ENCODE results near the gene FGD6. TPM values are rescaled to one million over a fixed set of nuclear protein-coding genes. Genes with fewer than 3 reads are reported as not detected.

The FGD6 gene
- total RNA-seq, 1 experiment from 2014 or later: 18.2 TPM

DNA sequence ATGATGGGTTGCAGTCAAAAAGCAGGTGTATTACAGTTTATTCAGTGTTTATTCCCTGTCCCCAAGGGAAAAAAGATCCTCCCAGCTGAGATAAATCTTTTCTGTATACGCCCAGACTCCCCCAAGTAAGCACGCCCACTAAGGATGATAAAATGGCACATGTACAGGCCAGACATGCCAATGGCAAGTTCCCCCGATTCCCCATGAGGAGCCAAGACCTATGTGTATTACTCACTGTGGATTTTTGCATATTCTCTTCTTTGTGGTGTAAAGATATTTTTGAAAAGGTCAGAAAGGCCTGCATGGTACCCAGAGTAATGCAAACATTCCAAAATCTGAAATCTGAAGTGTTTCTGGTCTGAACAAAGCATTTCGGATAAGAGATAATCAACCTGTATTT is 166.0 kb downstream of the FGD6 start:
- Histone ChIP-seq H3K36me3 (ENCODE audit: control insufficient read depth in 1 of 2, insufficient read depth in 2 of 2, low read length in 2 of 2) (peaks cover 18 to 24% of the 10 kb centered on the region in 2 experiments; a peak in 3 of 4 replicates), H3K4me1 (ENCODE audit: control insufficient read depth in 1 of 2, insufficient read depth in 2 of 2, low read length in 2 of 2) (no peaks in the 10 kb centered on the region)

More for the DNA sequence above, 166.0 kb downstream of the FGD6 start:
- no peak for TF ChIP-seq POLR2AphosphoS5 (IDR thresholded peaks at IDR 0.05; ENCODE audit: low read depth, low read length)
- TF ChIP-seq, protein P1, sequence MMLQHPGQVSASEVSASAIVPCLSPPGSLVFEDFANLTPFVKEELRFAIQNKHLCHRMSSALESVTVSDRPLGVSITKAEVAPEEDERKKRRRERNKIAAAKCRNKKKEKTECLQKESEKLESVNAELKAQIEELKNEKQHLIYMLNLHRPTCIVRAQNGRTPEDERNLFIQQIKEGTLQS (IDR thresholded peaks at IDR 0.05): no peak
- no peak for TF ChIP-seq ELF1 (IDR thresholded peaks at IDR 0.05; ENCODE audit: borderline replicate concordance, low read depth)
- TF ChIP-seq YY1 (IDR thresholded peaks at IDR 0.05; ENCODE audit: extremely low read depth, insufficient replicate concordance, low read depth, low read length): no peak
- no peak for TF ChIP-seq SRF (IDR thresholded peaks at IDR 0.05; ENCODE audit: low read depth)
- no peak for TF ChIP-seq EZH2phosphoT487 (IDR thresholded peaks at IDR 0.05; ENCODE audit: borderline replicate concordance)
- TF ChIP-seq JUND (IDR thresholded peaks at IDR 0.05): no peak
- TF ChIP-seq ZFX (IDR thresholded peaks at IDR 0.05): no peak
- no peak for TF ChIP-seq FOSL1 (IDR thresholded peaks at IDR 0.05; ENCODE audit: low read depth)
- no peak for TF ChIP-seq CEBPB (IDR thresholded peaks at IDR 0.05; ENCODE audit: low read depth)
- no peak for TF ChIP-seq CBX3 (IDR thresholded peaks at IDR 0.05; ENCODE audit: low read depth)
- no peak for TF ChIP-seq RAD21 (IDR thresholded peaks at IDR 0.05; ENCODE audit: low read depth)
- no peak for TF ChIP-seq SIN3A (IDR thresholded peaks at IDR 0.05; ENCODE audit: low read depth)
- no peak for TF ChIP-seq CTCF (IDR thresholded peaks at IDR 0.05 in 2 of 3, conservative IDR thresholded peaks at IDR 0.05 in 1 of 3; ENCODE audit: borderline replicate concordance in 1 of 3, insufficient read depth in 1 of 3, low read depth in 2 of 3, low read length in 2 of 3)
- no peak for TF ChIP-seq EZH2 (IDR thresholded peaks at IDR 0.05)
- ATAC-seq (no peak), DNase-seq (ENCODE audit: low read depth, low spot score) (no peak)
- ChIA-PET POLR2A (no interaction called here), RAD21 (ENCODE audit: low non-redundant PET in 1 of 2, low total read pairs in 2 of 2, uncharacterized antibody in 2 of 2, unreplicated experiment in 2 of 2) (no interaction called here), CTCF (interaction anchor here (1.1 kb wide), 1 partner anchor 22 kb away, joined by 3 read pairs; no protein-coding TSS in a partner anchor)
- no peak overlapping the region for H3K4me3 ChIP-seq (replicated peaks in 1 of 2; ENCODE audit: low read depth in 1 of 2, low read length in 2 of 2)
- H3K9ac ChIP-seq (ENCODE audit: low read length): no peak overlapping the region
- intact Hi-C loops (cut with micrococcal nuclease): no loop called here
- no TSS peak for BruUV-seq (replicated peaks)
- H2AFZ ChIP-seq (ENCODE audit: low read depth, low read length, poor library complexity, severe bottlenecking): no peak overlapping the region
- no peaks in the 10 kb centered on the region for H3K9me3 ChIP-seq (ENCODE audit: control insufficient read depth in 1 of 2, insufficient read depth in 1 of 2, low read depth in 1 of 2, low read length in 2 of 2)
- no peak overlapping the region for H3K27ac ChIP-seq (ENCODE audit: low read depth, low read length)
- H4K20me1 ChIP-seq (ENCODE audit: insufficient read depth): no peaks in the 10 kb centered on the region
- H3K4me2 ChIP-seq (ENCODE audit: low read length): no peak overlapping the region
- no peaks in the 10 kb centered on the region for H3K9me2 ChIP-seq (ENCODE audit: insufficient read depth)
- no peaks in the 10 kb centered on the region for H3K27me3 ChIP-seq (ENCODE audit: insufficient read depth, low read length)
- H3K79me2 ChIP-seq (ENCODE audit: insufficient read depth, low read length): no peaks in the 10 kb centered on the region
